BJ (cell line): ENCODE data around the gene TUBG2. TPM values are rescaled to one million over a fixed set of nuclear protein-coding genes. Genes with fewer than 3 reads are reported as not detected.
"Not testable (repeated sequence)": the region's sequence is repeated elsewhere in the genome, so short reads cannot be mapped to it uniquely, and the experiment has no call there.

Experiments used
- CTCF ChIA-PET: fragments of 350-600 bp; formaldehyde crosslinking; extraction: SDS; loops from one replicate; lab custom pipeline; 2021; ENCODE audit warnings: antibody characterized with exemption, inconsistent platforms; lab: Yijun Ruan, JAX
- POLR2A ChIA-PET: fragments of 300-600 bp; sonication (Branson Sonifier 250); formaldehyde crosslinking; extraction: SDS; loops from one replicate; lab custom pipeline; 2021; ENCODE audit warnings: antibody characterized with exemption; lab: Charles Lee
- DNase-seq: peaks from one replicate; pipeline ENCODE4 v3.0.0-alpha.2; 2011; ENCODE audit warnings: low read depth
- H3K27me3 ChIP-seq: 2 replicates; pipeline ENCODE4 v1.6.0; 2011; ENCODE audit warnings: low read length; ENCODE audit not compliant: control insufficient read depth, insufficient read depth
- H3K36me3 ChIP-seq: 2 replicates; pipeline ENCODE4 v1.5.1; 2011; ENCODE audit warnings: low read length; ENCODE audit not compliant: control insufficient read depth, insufficient read depth
- H3K4me3 ChIP-seq: 2 replicates; pipeline ENCODE4 v1.5.1; 2011; ENCODE audit warnings: low read depth, mild to moderate bottlenecking, control low read depth, low read length
- CTCF ChIP-seq: IDR thresholded peaks from 2 replicates; pipeline ENCODE4 v1.5.1; 2011; ENCODE audit warnings: low read depth, mild to moderate bottlenecking, control low read depth, inconsistent platforms, low read length, moderate library complexity; ENCODE audit not compliant: insufficient read depth
- polyA plus RNA-seq: library from polyadenylated mRNA; depleted of rRNA; stranded (reverse); fragments of >200 nt; gene quantifications from 2 replicates; pipeline ENCODE4 v1.2.3, GENCODE V29; 2011

Gene TUBG2
- polyA plus RNA-seq, 1 experiment = 15.1 TPM

DNA sequence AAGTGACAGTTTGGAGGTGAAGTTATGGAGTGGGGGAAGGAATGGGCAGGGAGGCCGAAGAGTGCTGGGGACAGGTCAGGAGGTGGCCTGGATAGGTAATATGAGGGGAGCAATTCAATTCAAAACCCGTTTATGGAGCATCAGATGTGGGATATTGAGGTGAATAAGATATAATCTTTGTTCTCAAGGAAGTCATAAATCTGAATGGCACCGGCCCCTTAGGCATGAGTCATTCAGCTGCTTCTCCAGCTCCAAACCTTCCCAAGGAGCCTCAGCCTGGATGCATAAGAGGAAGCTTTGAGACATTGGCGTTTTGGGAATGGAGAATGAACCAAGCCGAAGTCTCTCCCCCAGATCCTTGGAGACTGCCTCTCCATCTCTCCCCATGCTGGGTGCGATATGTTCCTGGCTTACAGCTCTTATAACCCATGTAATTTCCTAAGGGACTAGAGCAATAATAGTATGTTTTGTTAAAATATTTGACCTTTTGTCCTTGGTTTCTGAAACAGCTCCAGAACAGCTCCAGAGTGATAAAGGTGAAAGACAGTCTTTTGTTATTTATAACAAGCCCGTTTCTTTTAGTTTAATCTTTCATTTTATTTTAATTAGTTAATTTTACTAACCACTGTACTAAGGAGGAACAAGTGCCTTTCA, 1.7 kb downstream of the TUBG2 start:
- no peak for DNase-seq
- Histone ChIP-seq H3K36me3 (peaks cover 4% of the 10 kb centered on the region), H3K27me3 (no peaks in the 10 kb centered on the region), H3K4me3 (no peak overlapping the region)
- ChIA-PET POLR2A (interaction anchor here (0.5 to 0.6 kb wide), 2 partner anchors 12 to 53 kb away, joined by 3 read pairs; no protein-coding TSS in a partner anchor), CTCF (interaction anchor here (1.3 to 2.1 kb wide), 3 partner anchors 14 to 20 kb away, joined by 6 to 7 read pairs (median 6); no protein-coding TSS in a partner anchor)
- no peak for TF ChIP-seq CTCF

DNA sequence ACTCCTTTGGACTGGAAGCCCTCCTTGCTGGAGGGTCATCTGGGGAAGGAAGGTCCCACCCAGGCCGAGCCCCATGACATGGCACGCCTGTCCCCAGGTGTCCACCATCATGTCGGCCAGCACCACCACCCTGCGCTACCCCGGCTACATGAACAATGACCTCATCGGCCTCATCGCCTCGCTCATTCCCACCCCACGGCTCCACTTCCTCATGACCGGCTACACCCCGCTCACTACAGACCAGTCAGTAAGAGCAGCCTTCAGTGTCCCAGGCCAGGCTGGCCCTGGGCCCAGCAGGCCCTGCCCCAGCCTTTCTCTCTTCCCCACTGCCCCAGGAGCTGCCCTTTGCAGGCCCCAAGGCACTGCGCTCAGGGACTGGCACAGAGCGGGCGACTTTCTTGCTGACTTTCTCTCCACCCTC, 6.5 kb downstream of the TUBG2 start:
- TF ChIP-seq CTCF = no peak
- no peak for DNase-seq
- Histone ChIP-seq H3K4me3 (no peak overlapping the region), H3K36me3 (peaks cover 23% of the 10 kb centered on the region), H3K27me3 (no peaks in the 10 kb centered on the region)
- CTCF ChIA-PET = interaction anchor here (0.6 kb wide), 1 partner anchor 9 kb away, joined by 3 read pairs; no protein-coding TSS in a partner anchor
- POLR2A ChIA-PET = no interaction called here

DNA sequence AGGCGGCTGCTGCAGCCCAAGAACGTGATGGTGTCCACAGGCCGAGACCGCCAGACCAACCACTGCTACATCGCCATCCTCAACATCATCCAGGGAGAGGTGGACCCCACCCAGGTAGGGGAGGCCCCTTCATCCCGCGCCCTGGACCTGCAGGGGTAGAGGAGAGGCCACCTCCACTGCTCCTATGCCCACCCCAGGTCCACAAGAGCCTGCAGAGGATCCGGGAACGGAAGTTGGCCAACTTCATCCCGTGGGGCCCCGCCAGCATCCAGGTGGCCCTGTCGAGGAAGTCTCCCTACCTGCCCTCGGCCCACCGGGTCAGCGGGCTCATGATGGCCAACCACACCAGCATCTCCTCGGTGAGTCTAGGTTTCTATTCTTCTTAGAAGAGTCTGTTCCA, 7.0 kb downstream of the TUBG2 start:
- POLR2A ChIA-PET = not testable (repeated sequence)

GRCh38 chr17:42667088-42667951, 8.2 kb downstream of the TUBG2 start:
- POLR2A ChIA-PET = no interaction called here
- DNase-seq = no peak
- CTCF ChIA-PET = interaction anchor here (0.6 to 2.8 kb wide), 4 partner anchors 9 to 157 kb away, joined by 3 to 17 read pairs (median 4); partner anchors contain the start of genes BECN1 and PLEKHH3
- peaks cover 33% of the 10 kb centered on the region for H3K36me3 ChIP-seq
- no peak overlapping the region for H3K4me3 ChIP-seq
- H3K27me3 ChIP-seq = no peaks in the 10 kb centered on the region
- no peak for TF ChIP-seq CTCF

More for the DNA sequence above, 7.0 kb downstream of the TUBG2 start:
- H3K4me3 ChIP-seq, H3K27me3 ChIP-seq, DNase-seq: not testable (repeated sequence)
- H3K36me3 ChIP-seq = peaks cover 28% of the 10 kb centered on the region
- CTCF ChIA-PET = interaction anchor here (0.6 to 2.8 kb wide), 4 partner anchors 8 to 703 kb away, joined by 3 to 17 read pairs (median 4); partner anchors contain the start of gene PLEKHH3

- H3K4me3 ChIP-seq = no peak overlapping the region
- POLR2A ChIA-PET = interaction anchor here (0.6 kb wide), 1 partner anchor 349 kb away, joined by 15 read pairs; no protein-coding TSS in a partner anchor
- TF ChIP-seq CTCF = no peak
- H3K27me3 ChIP-seq = no peaks in the 10 kb centered on the region
- CTCF ChIA-PET = no interaction called here
- H3K36me3 ChIP-seq = peaks cover 41% of the 10 kb centered on the region
- DNase-seq = no peak
Measured at GRCh38 chr17:42669705-42669976, 10.6 kb downstream of the TUBG2 start.
